GM19035 (cell line): ENCODE data around the gene USP3.
"Not testable (repeated sequence)": the region's sequence is repeated elsewhere in the genome, so short reads cannot be mapped to it uniquely, and the experiment has no call there.

Experiments
- ATAC-seq: cut with Tn5 transposase; IDR thresholded peaks from one replicate; pipeline ENCODE4 v1.9.1; 2021; ENCODE audit not compliant: unreplicated experiment

USP3 gene

GRCh38 chr15:63509955-63510940 is 5.9 kb downstream of the USP3 start:
- no peak for ATAC-seq

DNA sequence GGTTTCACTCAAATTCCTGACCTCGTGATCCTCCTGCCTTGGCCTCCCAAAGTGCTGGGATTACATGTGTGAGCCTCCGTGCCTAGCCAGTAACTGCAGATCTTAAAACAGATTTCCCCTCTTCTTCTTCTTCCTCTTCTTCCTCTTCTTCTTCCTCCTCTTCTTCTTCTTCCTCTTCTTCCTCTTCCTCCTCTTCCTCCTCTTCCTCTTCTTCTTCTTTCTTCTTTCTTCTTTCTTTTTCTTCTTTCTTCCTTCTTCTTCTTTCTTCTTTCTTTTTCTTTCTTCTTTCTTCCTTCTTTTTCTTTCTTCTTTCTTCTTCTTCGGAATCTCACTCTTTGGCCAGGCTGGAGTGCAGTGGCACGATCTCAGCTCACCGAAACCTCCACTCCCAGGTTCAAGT is 7.8 kb downstream of the USP3 start:
- ATAC-seq: no peak

- no peak for ATAC-seq
Observed at GRCh38 chr15:63513271-63513670, 8.9 kb downstream of the USP3 start.

DNA sequence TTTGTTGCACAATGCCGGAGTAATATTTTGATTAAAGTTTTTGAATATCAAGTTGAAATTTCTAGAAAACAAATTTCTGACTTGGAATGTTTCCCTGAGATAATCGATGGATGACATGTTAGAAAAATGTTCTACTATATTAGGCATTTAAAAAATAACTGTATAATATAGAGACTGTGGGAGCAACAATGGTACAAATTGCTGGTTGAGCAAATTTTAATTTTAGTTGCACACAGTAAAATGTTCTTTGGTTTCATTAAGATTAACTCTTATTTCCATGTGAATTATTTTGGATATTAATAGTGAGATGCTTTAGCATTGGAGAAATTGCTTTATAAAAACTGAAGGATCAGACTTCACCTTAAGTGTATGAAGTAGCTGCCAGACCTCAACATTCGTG is 9.3 kb downstream of the USP3 start:
- ATAC-seq: no peak

GRCh38 chr15:63514531-63514943 is 10.1 kb downstream of the USP3 start:
- no peak for ATAC-seq

DNA sequence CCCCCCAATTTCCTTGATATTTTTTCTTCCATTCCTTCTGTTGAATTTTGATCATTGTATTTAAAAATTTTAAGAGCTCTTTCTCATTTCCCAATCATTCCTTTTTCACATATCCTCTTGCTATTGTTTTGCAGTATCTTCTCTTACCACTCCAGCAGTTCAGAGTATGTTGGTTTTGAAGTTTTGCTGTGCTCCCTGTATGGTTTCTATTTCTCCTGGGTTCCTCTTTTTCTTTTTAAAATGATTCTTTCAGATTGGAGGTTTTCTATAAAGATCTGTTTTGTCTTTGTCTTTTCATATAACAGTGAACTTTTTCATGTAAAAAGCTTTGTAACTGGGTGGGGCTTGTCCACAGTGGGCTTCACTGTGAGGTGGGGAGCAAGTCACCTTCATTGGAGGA is 12.8 kb downstream of the USP3 start:
- ATAC-seq: no peak

GRCh38 chr15:63517628-63518027 is 13.2 kb downstream of the USP3 start:
- ATAC-seq: no peak

DNA sequence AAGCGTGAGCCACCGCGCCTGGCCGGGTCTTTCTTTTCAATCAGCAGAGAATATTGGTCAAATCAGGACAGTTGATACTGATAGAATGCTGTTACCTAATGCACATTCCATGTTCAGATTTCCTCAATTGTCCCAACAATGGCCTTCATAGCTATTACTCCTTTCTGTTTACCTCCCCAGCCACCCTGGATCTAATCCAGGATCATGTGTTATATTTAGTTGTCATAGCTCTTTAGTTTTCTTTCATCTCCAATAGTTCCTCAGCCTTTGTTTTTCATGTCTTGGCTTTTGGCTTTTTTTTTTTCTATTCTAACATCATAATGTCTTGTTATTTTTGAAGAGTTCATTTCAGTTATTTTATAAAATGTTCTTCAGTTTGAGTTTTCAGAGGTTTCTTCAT is 14.6 kb downstream of the USP3 start:
- no peak for ATAC-seq

DNA sequence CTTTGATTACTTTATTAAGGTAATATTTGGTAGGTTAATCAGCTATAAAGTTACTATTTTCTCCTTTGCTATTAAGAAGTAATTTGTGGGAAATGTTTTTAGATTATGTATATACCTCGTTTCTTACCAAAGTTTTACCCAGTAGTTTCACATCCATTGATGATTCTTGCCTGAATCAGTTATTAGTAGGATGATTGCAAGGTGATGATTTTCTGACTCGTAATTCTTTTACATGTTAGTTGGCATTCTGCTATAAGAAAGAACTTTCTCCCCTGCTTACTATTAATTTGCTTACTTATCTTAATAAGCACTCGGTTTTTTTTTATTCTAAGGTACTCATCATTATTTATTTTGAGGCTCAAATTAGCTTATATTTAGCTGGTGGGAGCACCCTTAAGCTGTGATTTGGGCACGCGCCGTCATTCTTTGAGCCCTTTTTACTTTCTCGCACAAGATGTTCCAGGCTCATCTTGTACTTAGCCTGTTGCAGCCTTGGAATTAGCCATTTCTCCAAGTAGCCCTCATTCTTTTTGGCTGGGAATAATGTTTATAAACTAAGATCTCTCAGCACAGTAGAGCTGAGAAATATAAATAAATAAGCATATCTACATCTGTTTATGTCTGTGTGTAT is 15.3 kb downstream of the USP3 start:
- ATAC-seq: no peak

DNA sequence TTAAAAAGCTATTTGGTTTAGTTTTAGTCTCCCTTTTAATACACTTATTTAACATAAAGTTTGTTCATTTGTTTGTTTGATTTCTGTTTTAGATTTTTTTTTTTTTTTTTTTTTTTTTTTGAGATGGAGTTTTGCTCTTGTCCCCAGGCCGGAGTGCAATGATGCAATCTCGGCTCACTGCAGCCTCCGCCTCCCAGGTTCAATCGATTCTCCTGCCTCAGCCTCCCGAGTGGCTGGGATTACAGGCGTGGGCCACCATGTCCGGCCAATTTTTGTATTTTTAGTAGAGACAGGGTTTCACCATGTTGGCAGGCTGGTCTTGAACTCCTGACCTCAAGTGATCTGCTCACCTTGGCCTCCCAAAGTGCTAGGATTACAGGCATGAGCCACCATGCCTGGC is 16.1 kb downstream of the USP3 start:
- ATAC-seq: not testable (repeated sequence)

DNA sequence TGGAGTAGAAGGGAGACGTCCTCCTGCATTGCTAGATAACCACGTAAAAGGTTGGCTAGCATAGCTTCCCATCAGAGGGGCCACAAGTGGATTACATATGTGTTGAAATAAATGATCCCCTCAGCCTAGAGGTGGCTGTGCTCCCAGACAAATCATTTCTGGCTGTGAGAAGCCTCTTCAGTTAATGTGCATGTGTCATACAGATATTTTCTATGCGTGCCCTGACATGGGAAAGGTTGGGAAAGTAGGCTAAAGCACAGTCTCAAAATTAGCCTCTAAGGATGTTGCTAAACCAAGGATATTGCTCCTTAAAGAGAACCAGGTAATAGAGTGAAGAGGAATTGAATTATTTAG is 17.8 kb downstream of the USP3 start:
- no peak for ATAC-seq

- no peak for ATAC-seq
Observed at GRCh38 chr15:63523306-63523990, 19.1 kb downstream of the USP3 start.

- ATAC-seq: no peak
Observed at GRCh38 chr15:63524316-63525015, 20.1 kb downstream of the USP3 start.

- ATAC-seq: no peak
Observed at GRCh38 chr15:63526401-63526800, 22.0 kb downstream of the USP3 start.

- ATAC-seq: no peak
Observed at GRCh38 chr15:63528138-63528659, 23.8 kb downstream of the USP3 start.

DNA sequence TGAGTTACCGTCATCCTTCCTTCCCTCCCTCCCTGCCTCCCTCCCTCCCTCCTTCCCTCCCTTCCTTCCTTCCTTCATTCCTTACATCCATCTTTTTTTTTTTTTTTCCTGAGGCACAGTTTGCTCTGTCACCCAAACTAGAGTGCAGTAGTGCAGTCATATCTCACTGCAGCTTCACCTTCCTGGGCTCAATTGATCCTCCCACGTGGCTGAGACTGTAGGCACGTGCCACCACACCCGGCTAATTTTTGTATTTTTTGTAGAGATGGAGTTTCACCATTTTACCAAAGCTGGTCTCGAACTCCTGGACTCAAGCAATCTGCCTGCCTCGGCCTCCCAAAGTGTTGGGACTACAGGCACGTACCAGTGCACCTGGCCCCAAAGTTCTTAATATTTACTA is 25.8 kb downstream of the USP3 start:
- ATAC-seq: no peak

DNA sequence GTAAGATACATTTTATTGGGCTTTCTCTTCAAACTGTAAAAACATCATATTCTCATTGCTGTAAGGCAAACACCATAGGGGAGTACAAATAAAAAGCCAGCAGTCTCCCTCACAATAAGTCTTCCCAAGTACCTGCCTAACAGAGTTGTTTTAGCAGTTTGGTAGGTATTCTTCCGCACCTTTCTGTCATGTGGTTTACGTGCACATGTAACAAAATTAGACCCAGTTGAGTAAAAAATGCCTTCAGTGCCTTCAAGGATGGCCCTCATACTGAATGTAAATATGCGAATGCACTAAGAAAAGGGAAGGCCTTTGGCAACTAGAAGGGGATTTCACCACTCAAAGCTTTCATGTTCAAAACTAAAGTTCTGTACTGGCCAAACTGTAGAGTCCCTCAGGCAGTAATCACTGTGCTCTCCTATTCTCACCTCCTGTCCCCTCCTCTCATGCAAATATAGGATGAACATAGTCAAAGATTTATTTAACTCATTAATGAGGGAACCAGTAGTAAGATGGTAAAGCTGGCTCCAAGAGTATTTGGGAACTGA is 26.4 kb downstream of the USP3 start:
- no peak for ATAC-seq

- no peak for ATAC-seq
Observed at GRCh38 chr15:63531586-63531985, 27.2 kb downstream of the USP3 start.

GRCh38 chr15:63532307-63532744 is 27.9 kb downstream of the USP3 start:
- ATAC-seq: no peak

DNA sequence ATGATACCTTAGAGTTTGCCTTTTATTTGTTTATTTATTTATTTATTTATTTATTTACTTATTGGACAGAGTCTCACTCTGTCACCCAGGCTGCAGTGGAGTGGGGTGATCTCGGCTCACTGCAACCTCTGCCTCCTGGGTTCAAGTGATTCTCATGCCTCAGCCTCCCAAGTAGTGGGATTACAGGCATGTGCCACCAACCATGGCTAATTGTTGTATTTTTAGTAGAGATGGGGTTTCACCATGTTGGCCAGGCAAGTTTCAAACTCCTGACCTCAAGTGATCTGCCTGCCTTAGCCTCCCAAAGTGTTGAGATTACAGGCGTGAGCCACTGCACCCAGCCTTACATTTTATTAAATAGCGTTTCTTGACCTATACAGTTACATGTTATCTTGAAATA is 30.5 kb downstream of the USP3 start:
- ATAC-seq: not testable (repeated sequence)

DNA sequence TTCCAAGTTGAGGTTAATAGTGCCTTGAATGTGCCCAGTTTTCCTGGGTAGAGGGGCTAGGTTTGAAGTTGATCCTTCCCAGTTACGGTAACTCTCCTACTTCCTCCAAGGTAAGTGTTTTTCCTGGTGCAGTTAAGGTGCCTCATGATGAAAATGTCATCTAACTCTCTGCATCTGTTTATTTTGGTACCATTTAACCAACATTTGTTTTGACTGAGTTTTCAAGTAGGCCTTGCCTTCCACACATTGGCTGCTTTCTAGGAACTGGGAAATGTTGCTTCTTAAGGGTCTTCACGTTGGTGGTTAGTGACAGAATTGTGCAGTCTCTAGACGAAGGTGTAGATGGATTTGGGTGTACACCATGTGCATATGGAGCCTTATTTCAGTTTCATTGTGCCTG is 31.3 kb downstream of the USP3 start:
- no peak for ATAC-seq
